ENCODE measurements around the gene CAMK2A.

The CAMK2A gene

GRCh38 chr5:150281987-150282386 is 7.6 kb downstream of the CAMK2A start:
- no peaks in the 10 kb centered on the region for H3K79me2 ChIP-seq (ENCODE audit: insufficient read depth, low read depth)
- no peaks in the 10 kb centered on the region for H3K27me3 ChIP-seq (ENCODE audit: insufficient read depth, low read depth)
- H4K20me1 ChIP-seq (ENCODE audit: insufficient read depth) = no peaks in the 10 kb centered on the region
- H3K27ac ChIP-seq = no peak overlapping the region
- TF ChIP-seq CTCF (conservative IDR thresholded peaks at IDR 0.05; ENCODE audit: low read depth, low read length) = no peak
- no peak overlapping the region for H3K9ac ChIP-seq
- no peak overlapping the region for H3K4me3 ChIP-seq (IDR thresholded peaks at IDR 0.05; ENCODE audit: insufficient read depth, low read depth, low read length)
- no peaks in the 10 kb centered on the region for H3K4me1 ChIP-seq (ENCODE audit: low read depth, poor library complexity, severe bottlenecking)
- no peak overlapping the region for H3K4me2 ChIP-seq
- H2AFZ ChIP-seq (ENCODE audit: low read depth) = no peak overlapping the region
- no peaks in the 10 kb centered on the region for H3K36me3 ChIP-seq (ENCODE audit: insufficient read depth)

DNA sequence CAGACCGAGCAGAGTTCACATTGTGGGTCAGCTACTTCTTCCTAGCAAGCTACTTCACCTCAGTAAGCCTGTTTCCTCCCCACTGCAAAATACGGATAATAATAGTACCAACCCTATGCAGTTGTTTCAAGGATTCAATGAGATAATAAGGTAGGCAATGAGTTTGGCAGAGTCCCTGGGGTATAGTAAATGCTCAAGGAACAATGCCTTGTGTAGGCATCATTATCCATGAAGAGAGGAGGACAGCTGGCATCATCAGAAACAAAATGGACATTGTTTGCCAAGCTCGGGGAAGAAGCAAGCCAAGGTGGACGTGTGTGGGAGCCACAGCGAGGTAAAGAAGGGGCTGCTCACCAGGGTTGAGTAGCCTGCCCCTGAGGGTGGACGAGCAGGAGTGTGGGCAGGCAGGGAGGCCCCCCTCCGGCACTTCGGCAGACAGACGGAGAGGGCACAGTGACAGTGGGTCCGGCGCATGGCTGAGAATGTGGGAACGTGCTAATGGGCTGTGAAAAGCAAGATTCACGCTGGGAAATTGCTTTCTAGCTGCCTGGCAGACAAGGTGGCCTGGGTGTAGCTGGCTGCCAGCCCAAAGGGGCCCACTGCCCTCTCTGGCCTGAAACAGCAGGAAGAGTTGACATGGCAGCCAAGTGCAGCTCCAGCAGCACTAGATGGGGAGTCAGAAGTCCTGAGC is 10.1 kb downstream of the CAMK2A start:
- no peak for TF ChIP-seq CTCF (conservative IDR thresholded peaks at IDR 0.05; ENCODE audit: low read depth, low read length)
- Histone ChIP-seq H3K4me2 (no peak overlapping the region), H3K27ac (no peak overlapping the region), H3K36me3 (ENCODE audit: insufficient read depth) (no peaks in the 10 kb centered on the region), H3K9ac (no peak overlapping the region), H2AFZ (ENCODE audit: low read depth) (no peak overlapping the region), H3K4me1 (ENCODE audit: low read depth, poor library complexity, severe bottlenecking) (no peaks in the 10 kb centered on the region), H3K79me2 (ENCODE audit: insufficient read depth, low read depth) (no peaks in the 10 kb centered on the region), H3K4me3 (IDR thresholded peaks at IDR 0.05; ENCODE audit: insufficient read depth, low read depth, low read length) (no peak overlapping the region), H3K27me3 (ENCODE audit: insufficient read depth, low read depth) (no peaks in the 10 kb centered on the region), H4K20me1 (ENCODE audit: insufficient read depth) (no peaks in the 10 kb centered on the region)

- no peak for TF ChIP-seq CTCF (conservative IDR thresholded peaks at IDR 0.05; ENCODE audit: low read depth, low read length)
- no peaks in the 10 kb centered on the region for H4K20me1 ChIP-seq (ENCODE audit: insufficient read depth)
- H3K36me3 ChIP-seq (ENCODE audit: insufficient read depth) = no peaks in the 10 kb centered on the region
- no peak overlapping the region for H3K4me2 ChIP-seq
- no peak overlapping the region for H3K9ac ChIP-seq
- H3K79me2 ChIP-seq (ENCODE audit: insufficient read depth, low read depth) = no peaks in the 10 kb centered on the region
- no peaks in the 10 kb centered on the region for H3K4me1 ChIP-seq (ENCODE audit: low read depth, poor library complexity, severe bottlenecking)
- no peak overlapping the region for H2AFZ ChIP-seq (ENCODE audit: low read depth)
- H3K4me3 ChIP-seq (IDR thresholded peaks at IDR 0.05; ENCODE audit: insufficient read depth, low read depth, low read length) = no peak overlapping the region
- no peak overlapping the region for H3K27ac ChIP-seq
- H3K27me3 ChIP-seq (ENCODE audit: insufficient read depth, low read depth) = no peaks in the 10 kb centered on the region
These were observed 10.7 kb downstream of the CAMK2A start for GRCh38 chr5:150278916-150279315.

DNA sequence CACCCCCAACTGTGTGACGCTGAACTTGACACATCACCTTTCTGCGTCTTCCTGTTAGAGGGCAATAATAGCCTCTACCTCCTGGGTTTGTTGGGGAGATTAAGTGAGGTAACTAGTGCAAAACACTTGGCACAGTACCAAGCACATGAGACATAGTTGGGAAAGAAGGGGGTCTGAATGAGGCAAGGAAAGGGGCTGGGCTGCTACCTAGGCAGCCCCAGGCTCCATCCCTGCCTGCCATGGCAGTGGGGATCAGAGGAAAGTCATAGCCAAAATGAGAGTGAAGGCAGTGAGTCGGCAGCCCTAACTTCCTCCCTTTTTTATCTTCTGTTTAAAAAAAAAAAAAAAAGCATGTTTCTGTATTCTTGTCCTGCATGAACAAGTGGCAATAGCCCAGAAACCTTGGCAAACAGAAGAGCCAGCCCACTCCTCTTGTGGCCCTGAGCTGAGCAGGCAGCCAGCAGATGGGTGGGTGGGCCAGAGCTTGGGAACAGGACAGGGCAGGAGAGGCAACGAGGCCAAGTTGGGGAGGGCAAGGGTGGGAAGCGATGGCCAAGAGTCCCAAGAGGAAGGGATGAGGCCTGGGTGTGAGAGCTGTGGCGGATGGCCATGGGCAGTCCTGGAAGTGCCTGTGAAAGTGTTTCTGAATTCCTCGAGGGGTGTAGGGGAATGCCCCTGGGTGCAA is 11.4 kb downstream of the CAMK2A start:
- Histone ChIP-seq H3K36me3 (ENCODE audit: insufficient read depth) (no peaks in the 10 kb centered on the region), H2AFZ (ENCODE audit: low read depth) (no peak overlapping the region)

More for the DNA sequence above, 11.4 kb downstream of the CAMK2A start:
- Histone ChIP-seq H3K4me3 (IDR thresholded peaks at IDR 0.05; ENCODE audit: insufficient read depth, low read depth, low read length) (no peak overlapping the region), H3K4me1 (ENCODE audit: low read depth, poor library complexity, severe bottlenecking) (no peaks in the 10 kb centered on the region), H4K20me1 (ENCODE audit: insufficient read depth) (no peaks in the 10 kb centered on the region), H3K79me2 (ENCODE audit: insufficient read depth, low read depth) (no peaks in the 10 kb centered on the region), H3K9ac (no peak overlapping the region), H3K27me3 (ENCODE audit: insufficient read depth, low read depth) (no peaks in the 10 kb centered on the region), H3K4me2 (no peak overlapping the region), H3K27ac (no peak overlapping the region)
- no peak for TF ChIP-seq CTCF (conservative IDR thresholded peaks at IDR 0.05; ENCODE audit: low read depth, low read length)
